HG03066 (cell line): Measurements from ENCODE around the gene ACER3.
"Not testable (repeated sequence)": the region's sequence is repeated elsewhere in the genome, so short reads cannot be mapped to it uniquely, and the experiment has no call there.

Experiments
- ATAC-seq: cut with Tn5 transposase; IDR thresholded peaks from one replicate; pipeline ENCODE4 v1.9.1; 2021; ENCODE audit warnings: low read depth; ENCODE audit not compliant: unreplicated experiment

The ACER3 gene

GRCh38 chr11:77053217-77054015 is 192.7 kb downstream of the ACER3 start:
- no peak for ATAC-seq

DNA sequence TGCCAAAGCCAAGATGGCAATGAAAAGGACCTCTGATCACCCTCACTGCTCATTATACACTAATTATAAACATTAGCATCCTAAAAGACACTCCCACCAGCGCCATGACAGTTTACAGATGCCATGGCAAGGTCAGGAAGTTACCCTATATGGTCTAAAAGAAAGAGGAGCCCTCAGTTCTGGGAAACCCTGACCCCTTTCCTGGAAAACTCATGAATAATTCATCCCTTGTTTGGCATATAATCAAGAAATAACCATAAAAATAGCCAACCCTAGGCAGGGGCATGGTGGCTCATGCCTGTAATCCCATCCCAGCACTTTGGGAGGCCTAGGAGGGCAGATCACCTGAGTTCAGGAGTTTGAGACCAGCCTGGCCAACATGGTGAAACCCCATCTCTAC is 193.4 kb downstream of the ACER3 start:
- ATAC-seq: no peak

DNA sequence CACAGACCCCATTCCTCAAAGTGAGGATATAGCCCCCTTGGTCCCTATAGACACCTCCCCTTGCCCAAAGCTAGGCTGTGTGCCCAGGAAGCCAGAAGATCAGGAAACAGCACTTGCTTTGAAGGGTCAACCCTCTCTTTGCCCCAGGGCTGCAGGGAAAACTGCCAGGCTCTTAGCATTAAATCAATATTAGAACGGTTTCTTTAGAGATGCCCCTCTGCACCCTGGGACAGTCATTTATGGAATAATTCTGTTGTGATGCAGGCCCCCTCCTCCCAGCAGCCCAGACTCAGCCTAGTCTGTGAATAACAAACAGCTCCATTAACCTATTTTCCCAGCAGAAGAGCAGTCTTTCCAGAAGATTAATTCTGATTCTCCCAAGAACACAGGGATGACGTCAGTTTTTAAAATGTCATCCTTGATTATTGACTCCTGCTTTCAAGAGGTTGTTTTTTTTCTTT is 194.4 kb downstream of the ACER3 start:
- ATAC-seq: no peak

GRCh38 chr11:77055913-77056312 is 195.2 kb downstream of the ACER3 start:
- ATAC-seq: no peak

GRCh38 chr11:77056814-77057402 is 196.2 kb downstream of the ACER3 start:
- no peak for ATAC-seq

GRCh38 chr11:77057938-77058474 is 197.3 kb downstream of the ACER3 start:
- no peak for ATAC-seq

GRCh38 chr11:77058900-77059299 is 198.2 kb downstream of the ACER3 start:
- no peak for ATAC-seq

GRCh38 chr11:77059806-77060205 is 199.1 kb downstream of the ACER3 start:
- ATAC-seq: no peak

- no peak for ATAC-seq
These were observed 199.5 kb downstream of the ACER3 start for GRCh38 chr11:77060234-77060633.

- not testable (repeated sequence) for ATAC-seq
These were observed 200.5 kb downstream of the ACER3 start for GRCh38 chr11:77061258-77061657.

GRCh38 chr11:77062924-77063323 is 202.2 kb downstream of the ACER3 start:
- ATAC-seq: no peak

- ATAC-seq: no peak
These were observed 202.7 kb downstream of the ACER3 start for GRCh38 chr11:77063407-77063806.

GRCh38 chr11:77063861-77064260 is 203.1 kb downstream of the ACER3 start:
- ATAC-seq: no peak

- no peak for ATAC-seq
These were observed 204.0 kb downstream of the ACER3 start for GRCh38 chr11:77064648-77065217.

GRCh38 chr11:77065878-77066228 is 205.1 kb downstream of the ACER3 start:
- ATAC-seq: no peak

GRCh38 chr11:77066229-77067042 is 205.7 kb downstream of the ACER3 start, which contains the start of gene CAPN5:
Gene CAPN5 (plus strand): TSS chr11:77066971. CDS start chr11:77084887, 17,916 bp downstream.
- peak; percentile 79 for ATAC-seq

DNA sequence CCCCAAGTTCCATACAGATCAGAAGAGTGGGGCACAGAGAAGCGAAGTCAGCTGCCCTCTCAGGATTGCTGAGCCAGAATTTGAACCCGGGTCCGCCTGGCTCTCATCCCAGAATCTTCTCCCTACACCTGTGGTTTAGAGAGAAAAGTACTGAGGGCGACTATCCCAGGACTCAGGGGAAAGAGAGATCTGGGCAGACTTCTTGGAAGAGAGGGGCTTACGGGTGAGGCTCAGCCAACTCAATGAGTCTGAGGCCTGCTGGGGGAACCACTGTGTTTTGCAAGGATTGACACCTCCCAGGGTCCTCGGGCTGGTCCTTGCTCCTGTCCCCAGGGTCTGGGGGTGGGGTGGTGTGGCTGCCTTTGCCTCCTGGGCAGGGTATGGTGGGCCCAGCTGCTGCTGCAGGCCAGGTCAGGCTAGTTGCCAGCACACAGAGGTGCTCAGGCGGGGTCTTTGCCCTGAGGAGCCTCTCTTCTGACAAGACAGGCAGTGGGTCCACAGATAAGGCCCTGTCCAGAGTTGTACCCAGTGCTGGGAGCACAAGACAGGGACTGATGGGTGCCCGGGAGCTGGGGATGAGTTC is 207.2 kb downstream of the ACER3 start:
- no peak for ATAC-seq

DNA sequence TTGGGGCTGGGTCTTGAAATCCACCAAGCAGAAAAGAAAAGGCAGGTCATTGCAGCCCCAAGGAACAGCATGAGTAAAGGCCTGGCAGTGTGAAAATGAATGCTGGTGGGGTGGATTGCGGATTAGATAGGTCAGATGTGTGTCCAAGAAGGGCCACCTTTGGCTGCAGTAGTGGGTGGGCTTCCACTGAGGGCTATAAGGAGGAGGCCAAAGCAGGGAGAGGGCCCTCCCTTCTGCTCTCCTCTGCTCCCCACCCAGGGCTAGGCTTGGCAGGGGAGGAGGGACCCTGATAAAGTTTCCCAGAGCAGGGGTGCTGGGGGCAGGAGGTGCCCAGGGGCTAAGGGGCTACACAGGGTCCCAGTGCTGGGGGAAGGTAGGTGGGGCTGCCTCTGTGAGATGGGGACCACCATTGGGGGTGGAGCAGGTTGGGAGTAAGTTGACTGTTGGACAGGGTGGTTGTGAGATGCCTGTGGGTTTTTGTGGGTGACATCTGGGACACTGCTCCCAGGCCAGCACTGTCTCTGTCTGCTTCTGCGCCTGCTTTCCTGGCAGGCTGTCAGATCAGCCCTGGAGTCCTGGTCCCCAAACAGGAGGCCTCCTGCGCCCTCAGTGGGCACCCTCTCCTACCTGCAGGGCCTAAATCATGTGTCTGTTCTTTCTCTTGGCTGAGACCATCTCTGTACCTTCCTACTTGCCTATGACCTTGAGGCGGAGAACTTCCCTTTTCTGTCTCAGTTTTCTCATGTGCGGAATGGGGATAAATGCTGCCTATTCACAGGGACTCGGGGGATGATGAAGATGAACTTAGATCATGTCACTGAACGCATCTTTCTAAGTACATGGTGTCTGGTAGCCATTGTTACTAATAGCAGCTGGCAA is 208.0 kb downstream of the ACER3 start:
- no peak for ATAC-seq

GRCh38 chr11:77069336-77069968 is 208.7 kb downstream of the ACER3 start:
- ATAC-seq: no peak
